ENCODE results near the gene TRIM25.

TRIM25 gene

DNA sequence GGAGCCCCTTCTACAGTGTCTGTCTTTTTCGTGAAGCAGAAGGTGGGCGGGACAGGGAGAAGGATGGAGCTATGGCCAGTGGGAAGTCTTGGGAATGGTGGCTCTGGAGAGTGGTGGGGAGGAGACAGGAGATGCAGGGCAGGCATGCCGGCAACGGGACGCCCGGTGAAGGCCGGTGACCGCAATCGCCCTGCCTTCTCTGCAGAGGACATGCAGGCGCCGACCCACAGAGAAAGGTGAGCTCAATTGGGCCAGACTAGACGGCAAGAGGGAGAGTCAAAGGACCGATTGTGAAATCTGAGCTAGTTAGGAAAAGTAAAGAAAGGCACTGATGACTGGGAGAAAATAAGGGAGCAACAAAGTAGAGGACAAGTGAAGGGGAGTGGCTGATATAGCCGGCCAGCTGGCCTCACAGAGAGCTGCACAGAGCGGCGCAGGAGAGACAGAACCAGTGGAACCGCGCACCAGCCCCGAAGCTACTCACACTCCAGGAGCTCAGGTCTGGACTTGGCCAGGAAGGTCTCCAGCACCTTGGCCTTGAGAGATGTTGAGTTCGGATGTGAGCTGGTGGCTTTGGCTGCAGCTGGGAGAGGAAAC, 18.9 kb downstream of the TRIM25 start:
- no peak for FAIRE-seq

DNA sequence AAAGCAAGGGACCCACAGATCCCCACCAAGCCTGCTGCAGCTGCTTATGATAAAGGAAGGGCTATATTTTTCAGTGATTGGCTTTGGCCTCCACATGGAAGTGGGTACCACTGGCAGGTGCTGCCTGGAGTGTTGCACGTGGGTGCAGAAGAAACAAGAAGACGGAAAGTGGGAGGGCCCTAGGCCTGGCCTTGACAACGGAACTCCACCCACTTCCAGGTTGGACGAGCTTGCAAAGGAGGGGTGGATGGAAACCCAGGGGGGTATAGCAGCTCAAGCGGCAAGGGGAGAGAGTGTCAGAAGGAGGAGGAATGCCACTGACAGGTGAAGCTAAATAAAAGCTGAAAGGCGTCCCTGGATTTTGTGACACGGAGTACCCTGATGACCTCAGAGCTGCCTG, 20.3 kb downstream of the TRIM25 start:
- FAIRE-seq, result no peak

DNA sequence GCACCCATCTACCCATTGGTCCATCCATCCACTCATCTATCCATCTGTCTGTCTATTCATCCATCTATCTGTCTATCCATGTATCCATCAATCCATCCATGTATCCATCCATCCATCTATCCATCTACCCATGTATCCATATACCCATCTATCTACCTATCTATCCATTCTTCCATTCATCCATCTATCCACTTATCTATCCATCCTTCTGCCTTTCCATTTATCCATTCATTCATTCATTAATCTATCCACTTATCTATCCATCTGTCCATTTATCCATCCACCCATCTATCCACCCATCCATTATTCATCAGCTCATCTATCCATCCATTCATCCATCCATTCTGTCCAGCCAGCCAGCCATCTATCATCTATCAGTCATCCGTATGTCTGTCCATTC, 21.5 kb downstream of the TRIM25 start:
- no peak for FAIRE-seq

DNA sequence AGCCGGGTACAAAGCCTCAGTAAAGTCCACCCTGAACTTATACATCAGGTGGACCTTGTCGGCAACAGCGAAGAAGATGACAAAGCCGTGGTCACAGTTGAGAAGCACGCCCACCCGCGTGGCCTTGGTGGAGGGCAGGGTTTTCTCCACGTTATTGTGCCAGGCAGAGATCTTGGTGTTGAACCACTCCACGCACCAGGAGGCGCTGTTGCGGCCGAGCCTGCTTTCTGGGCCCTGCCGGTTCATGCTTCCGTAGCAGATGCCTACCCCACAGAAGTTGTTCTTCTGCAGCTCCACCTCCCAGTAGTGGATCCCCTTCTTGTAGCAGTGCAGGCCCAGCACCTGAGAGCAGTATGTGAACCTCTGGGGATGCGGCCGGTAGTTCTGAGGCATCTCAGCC, 22.1 kb downstream of the TRIM25 start:
- no peak for FAIRE-seq

DNA sequence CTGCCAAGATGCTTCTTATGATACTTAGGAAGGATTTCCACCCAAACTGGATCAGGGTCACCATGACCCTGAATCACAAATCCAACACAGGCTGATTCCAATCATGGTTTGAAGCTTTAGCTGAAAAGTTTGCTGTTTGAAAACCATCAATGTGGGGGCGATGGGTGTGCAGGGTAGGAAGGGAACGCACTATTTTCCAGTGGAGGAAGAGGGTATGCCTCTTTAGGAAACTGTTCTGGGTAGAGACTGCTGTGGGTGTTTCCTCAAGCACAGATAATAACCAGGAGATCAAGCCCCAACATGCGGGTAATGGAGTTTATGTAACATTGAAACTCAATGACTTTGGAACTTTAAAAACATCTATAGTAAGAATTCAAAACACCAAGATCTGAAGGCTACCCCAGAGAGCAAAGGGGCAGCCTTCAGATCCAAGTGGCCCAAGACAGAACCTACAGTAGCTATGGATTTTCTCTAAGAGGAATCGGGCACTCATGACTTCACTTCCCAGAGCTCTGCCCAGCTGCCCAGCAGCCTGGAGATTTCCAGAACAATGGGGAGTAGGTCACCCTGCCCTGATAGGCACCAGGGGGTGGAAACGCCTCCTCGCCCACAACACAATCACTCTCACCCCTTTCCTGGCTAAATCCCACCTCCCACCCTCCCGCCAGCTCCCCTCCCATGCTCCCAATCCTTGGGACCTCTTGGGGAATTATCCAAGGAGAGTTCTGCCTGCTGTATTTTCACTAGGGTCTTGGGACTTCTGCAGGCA, 22.8 kb downstream of the TRIM25 start:
- no peak for FAIRE-seq

DNA sequence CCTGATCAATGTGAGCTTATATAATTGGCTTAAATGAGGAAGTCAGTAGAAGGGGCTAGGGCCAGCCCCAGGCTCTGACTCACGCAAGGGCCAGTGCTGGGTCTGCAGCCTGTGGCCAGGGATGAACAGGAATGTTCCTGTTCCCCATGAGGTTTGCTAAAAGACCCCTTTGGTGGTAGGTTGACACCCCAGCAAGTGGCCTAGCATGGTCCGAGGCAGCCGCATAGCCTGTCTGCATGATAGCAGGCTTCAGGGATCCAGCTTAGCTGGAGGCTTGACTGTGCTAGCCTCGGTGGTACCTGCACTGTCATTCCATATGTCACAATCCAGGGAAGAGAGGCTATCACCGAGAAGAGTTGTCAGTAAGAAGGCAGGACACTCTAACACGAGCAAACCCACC, 23.5 kb downstream of the TRIM25 start:
- no peak for FAIRE-seq

DNA sequence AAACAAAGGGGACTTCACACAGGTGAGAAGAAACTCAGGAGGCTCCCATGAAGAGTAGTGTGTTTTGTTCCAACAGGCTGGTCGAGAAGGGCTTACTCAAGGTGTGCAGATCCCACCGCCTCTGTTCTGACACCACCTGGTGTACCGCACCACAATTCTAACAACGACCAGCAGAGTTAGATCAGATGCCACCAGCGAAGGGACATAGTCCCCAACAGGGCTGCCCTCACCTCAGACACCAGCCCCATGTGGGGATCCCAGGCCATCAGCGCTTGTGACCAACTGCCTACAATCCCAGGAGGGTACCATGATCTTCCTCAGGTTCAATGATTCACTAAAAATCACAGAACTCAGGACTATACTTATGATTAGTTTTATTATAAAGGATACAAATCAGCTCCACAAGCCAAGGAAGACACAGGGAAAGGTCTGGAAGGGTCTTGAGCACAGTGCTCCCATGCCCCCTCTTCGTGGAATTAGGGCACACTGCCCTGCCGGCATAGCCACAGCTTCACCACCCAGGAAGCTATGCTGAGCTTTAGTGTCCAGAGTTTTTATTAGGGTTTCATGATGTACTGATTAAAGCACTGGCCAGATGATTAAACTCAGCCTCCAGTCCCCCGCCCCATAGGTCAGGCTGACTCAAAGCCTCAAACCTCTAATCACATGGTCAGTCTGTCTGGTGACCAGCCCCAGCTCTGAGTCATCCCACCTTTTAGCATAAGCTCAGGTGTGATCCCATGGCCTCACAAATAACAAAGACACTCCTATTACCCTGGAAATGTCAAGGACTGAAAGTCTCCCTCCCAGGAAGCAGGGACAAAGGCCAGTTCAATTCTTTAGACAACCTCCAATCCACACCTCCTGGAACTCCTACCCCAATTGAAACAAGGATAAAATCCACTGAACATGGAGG, 26.0 kb downstream of the TRIM25 start:
- FAIRE-seq, result no peak

DNA sequence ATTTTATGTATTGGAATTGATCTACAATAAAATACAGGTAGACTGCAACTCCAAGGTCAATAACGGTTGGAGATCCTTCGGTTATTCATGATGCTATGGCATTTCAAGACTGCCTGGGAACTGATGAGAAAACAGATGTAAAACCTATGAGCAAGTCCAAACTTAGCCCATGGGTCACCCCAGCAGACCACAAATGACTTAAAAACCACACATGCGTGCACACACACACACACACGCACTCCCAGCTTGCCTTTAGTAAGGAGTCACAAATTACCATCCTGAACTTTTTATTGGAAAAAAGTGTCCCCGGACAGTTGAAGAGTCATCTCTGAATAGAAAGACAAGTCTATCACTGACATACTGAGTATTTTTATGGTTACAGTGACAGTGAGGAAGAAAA, 26.7 kb downstream of the TRIM25 start:
- FAIRE-seq, result no peak

DNA sequence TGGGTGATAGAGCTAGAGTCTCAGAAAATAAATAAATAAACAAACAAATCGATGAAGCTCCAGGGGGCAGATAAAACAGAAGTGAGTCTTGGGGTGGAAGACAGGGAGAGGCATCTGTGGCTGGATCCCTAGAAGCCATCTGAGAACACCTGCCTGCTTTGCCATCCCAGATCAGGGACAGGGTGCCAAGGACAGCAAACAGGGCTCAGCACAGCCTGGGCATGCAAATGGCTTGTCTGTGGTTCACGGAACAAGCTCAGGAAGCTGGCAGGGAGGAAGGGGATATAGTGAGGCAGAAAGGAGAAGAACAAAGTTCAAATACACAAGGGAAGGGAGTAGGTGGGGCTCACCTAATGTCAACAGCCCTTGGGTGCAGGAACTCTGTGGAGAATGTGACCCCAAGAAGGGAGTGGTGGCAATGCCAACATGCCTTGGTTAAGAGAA, 27.5 kb downstream of the TRIM25 start:
- no peak for FAIRE-seq

DNA sequence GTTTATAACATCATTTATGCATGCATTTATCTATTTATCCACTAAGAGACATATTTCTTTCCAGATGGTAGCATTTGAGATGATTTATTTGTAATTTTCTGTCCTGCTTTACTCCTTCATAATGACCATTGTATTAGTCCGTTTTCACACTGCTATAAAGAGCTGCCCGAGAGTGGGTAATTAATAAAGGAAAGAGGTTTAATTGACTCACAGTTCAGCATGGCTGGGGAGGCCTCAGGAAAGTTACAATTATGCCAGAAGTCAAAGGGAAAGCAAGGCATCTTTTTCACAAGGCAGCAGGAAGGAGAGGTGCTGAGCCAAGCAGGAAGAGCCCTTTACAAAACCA, 28.6 kb downstream of the TRIM25 start:
- FAIRE-seq, result no peak

DNA sequence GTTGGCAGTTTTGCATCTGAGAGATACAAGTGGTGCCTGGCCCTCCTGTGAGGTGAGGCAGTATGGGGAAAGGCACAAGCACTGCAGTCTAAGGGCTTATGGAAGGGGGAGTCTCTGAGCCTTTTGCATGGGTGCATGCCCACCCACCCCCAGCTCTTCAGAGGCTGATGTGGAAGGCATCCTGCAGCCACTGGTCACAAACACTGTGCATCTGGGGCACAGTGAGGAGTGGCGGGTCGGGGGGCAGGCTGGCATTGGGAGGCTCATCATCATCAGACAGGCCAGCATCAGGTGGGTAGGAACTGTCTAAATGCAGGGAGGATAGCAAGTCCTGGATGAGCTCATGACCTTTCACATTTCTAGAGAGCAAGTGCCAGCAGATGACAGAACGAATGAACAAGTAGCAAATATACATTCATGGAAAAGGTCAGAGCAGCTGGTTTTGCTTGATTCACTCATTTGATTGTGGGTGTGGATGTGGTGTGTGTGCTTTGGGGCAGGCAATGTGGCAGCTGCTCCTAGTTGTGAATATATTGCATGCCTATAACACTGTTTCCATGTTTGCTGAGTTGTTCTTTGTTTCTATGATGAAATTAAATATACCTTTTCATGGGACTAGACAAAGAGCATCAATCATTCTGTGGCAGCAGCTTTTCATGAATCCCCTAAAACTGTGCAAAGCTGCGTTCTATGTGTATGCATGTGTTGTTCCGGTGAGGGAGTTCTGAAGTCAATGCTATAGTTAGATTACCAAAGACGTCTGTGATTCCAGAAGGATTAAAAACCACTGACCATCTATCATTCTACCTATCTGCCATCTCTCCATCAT, 29.2 kb downstream of the TRIM25 start:
- FAIRE-seq, result no peak

DNA sequence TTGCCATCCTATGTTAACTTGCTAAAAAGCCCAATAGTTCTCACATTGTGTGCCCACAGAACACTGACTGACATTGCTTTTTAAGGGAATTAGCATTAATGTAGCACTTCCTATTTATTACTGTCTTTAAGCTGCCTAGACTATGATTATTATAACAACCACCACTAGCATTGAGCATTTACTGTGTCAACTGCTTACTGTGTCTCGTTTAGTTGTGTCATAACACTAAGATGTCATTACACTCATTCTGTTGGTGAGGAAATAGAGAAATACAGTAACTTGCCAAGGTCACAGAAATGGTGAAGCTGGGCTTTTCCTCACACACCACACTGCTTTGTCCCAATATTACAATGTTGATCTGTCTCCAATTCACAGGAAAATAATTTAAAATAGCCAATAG, 30.2 kb downstream of the TRIM25 start:
- FAIRE-seq, result no peak

DNA sequence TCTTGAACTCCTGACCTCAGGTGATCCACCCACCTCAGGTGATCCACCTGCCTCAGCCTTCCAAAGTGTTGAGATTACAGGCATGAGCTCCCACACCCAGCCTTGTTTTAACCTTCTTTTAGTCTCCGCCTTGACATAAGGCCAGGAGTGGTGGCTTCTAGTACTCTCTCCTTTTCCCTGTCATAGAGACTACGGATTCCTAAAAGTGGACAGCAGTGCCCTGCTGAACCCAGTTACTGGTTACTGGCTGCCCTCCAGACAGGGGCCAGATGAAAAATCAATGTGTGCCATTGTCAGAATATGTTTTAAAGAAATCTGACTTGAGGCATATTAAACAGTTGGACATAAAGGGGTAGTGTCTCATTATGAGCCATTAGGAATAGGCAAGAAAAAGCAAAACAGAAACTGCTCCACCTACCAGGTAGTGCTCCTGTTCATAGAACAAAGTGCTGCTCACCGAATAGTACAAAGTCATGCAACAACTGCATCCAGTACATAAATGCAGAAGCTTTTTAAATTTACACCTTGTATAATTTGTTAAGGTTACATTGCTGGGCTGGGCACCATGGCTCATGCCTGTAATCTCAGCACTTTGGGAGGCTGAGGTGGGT, 32.1 kb downstream of the TRIM25 start:
- FAIRE-seq, result no peak

DNA sequence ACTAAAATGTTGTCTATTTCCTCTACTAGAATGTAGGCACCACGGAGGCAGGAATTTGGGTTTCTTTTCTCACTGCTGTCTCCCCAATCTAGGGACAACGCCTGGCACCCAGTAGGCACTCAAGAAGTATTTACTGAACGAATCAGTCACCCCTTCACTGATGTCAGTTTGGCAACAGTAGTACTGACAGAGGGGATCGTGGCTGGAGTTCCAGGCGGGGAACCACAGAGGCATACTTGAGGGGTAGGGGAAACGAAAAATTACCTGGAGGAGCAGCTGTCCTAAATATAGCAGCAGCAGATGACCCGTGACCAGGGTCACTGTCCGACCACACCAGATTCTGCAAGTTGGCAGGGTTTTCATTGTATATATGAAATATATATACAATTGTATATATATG, 33.3 kb downstream of the TRIM25 start:
- FAIRE-seq, result no peak

DNA sequence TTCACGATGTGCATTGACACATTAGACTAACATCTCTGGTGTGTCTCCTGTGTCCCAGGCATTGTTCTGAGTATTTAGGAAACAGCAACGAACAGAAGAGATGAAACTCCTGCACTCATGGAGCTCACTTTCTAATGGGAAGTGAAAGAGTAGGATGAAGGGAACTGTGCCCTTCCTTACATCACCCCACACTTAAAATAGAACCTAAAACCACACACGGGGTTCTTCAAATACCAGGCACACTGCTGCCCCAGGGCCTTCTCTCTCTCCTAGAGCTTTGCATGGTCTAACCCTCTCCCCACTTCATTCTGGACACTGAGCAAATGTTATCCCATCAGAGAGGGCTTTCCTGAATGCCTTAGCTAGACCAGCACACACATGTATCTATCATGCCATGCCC, 33.7 kb downstream of the TRIM25 start:
- FAIRE-seq, result no peak

DNA sequence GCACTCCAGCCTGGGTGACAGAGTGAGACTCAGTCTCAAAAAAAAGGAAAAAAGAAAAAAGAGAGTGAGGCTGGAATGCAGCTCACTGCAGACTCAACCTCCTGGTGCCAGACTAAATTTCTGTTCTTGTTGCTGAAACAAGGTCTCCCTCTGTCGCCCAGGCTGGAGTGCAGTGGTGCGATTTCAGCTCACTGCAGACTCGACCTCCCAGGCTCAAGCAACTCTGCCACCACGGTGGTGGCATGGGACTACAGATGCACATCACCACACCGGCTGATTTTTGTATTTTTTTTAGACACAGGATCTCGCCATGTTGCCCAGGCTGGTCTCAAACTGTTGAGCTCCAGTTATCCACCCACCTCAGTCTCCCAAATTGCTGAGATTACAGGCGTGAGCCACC, 34.6 kb downstream of the TRIM25 start:
- FAIRE-seq, result no peak

DNA sequence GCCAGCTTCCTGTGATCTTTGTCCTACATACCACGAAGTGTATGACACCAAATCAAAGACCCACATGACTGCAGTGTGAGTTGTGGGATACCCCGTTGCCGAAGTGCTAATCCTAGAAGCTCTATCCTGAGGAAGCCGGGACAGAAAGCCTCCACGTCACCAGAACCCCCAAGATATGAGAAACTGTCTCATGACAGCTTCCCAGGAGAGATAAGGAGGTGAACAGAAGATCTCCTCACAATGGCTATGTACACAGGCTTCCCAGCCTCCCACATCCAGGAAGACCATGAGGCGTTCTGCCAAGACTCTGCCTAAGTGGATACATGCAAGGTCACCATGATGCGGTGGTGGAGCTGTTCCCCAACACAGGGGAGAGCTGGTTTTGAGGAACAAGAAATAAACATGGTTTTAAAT, 37.1 kb downstream of the TRIM25 start:
- FAIRE-seq, result no peak

DNA sequence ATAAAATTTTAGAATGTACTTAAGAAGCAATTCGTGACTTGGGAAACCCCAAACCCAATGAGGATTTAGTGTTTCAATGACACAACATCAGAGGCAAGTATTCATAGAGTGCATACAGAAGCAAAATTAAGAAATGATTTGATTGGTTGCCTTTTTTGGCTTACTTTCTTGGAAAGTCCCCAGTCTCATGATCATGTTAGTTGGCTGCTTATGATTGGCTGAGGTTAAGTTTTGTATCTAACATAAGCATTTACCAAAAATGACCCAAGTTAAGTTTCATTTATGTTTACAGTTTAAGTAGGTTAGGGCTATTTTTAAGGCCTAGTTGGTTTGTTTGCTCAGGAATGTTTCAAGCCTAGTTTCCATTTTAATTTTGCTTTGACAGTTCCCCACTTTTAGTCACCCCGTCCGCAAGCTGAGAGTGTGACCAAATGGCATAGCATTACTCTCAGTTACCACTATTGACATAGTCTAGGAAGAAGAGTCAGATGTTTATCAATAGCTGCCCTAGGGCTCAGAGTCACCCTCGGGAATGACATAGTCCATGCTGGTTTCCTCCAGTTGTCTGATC, 43.7 kb downstream of the TRIM25 start:
- no peak for FAIRE-seq

DNA sequence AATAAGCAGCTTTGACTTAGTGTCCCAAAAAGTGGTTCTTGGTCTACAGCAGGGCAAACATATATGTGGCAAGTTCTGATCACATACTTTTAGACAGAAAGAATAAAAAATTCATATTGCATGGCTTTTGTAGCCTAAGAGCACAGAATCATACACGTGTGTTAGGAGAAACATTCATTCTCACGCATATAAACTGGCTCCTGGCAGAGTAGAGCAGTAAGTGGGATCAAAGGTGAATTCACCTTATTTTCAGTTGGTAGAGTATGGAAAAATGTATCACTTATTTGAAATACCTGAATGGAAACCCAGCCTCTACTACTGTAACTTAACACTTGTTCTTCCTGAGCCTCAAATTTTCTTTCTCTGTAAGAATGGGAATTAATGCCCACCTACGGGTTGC, 45.1 kb downstream of the TRIM25 start:
- no peak for FAIRE-seq

DNA sequence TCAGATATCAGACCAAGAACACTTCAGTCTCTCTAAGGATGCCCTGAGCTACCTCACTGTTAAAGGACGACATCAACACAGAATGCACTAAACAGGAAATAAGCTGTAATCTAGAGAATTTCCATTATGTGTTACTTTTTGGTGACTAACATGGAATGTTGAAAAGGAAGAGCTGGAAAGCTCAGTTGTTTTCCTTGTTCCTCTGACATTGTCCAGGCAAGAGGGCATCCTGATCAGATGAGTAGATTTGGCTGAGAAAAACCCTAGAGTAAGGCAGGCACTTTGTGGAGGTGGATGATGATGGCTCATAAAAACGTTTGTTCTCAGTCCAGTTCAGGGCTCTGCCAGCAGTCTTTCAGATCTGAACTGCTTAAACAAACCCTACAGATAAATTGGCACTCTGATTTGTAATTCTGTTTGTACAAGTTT, 45.9 kb downstream of the TRIM25 start:
- FAIRE-seq, result no peak

DNA sequence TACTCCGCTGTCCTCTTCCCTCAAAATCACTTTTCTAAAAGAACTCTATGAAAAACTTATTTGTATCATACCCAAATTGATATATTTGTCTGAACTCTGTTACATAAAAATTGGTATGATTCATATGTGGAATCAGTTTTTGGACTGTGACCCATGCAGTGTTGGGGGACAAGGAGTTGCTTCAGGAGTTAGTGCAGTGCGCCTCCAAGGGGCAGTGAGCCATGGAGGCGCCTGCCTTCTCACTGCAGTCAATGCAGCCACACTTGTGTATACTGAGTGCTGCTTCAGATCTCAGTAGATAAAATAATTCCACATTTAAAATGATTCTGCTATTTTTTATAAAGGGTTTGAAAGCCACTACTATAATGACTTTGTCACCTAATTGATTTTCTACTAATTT, 47.4 kb downstream of the TRIM25 start:
- FAIRE-seq, result no peak

DNA sequence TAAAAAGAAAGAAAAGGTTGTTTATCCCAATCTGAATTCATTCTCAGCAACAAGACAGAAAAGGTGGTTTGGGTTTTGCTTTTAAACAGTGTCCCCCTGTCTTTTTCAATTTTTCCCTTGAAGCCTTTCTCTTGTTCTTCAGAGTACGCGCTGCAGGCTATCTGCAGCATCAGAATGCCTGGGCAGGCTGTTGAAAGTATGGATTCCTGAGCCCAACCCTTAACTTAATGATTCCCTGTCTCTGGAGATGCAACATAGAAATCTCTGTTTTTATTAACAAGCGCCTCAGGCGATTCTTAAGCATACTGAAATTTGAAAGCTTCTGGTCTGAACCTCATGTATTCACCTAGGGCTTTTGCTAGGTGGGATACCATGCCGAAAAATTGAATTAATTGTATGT, 47.8 kb downstream of the TRIM25 start:
- FAIRE-seq, result no peak
